Activated T-cell treated with anti-CD3 and anti-CD28 coated beads, Interleukin-2, amount 50 U/mL, for 24 hours (primary cell): ENCODE measurements around the gene ATOH1.

Experiments used
- DNase-seq: peaks from one replicate; pipeline ENCODE4 v3.0.0-alpha.2; 2020
- H3K27ac Mint-ChIP-seq: 2 replicates; pipeline ENCODE4 v1.8.0; 2020; ENCODE audit warnings: mild to moderate bottlenecking, mixed read lengths
- H3K27me3 Mint-ChIP-seq: 2 replicates; pipeline ENCODE4 v1.8.0; 2020; ENCODE audit warnings: mixed read lengths
- H3K36me3 Mint-ChIP-seq: 2 replicates; pipeline ENCODE4 v1.8.0; 2020; ENCODE audit warnings: low read depth, mixed read lengths
- H3K4me1 Mint-ChIP-seq: 2 replicates; pipeline ENCODE4 v1.8.0; 2020; ENCODE audit warnings: low read depth, mixed read lengths
- H3K4me3 Mint-ChIP-seq: 2 replicates; pipeline ENCODE4 v1.8.0; 2020; ENCODE audit warnings: mild to moderate bottlenecking, moderate library complexity, mixed read lengths
- H3K9me3 Mint-ChIP-seq: 2 replicates; pipeline ENCODE4 v1.8.0; 2020; ENCODE audit warnings: mixed read lengths

ATOH1 gene

GRCh38 chr4:93828332-93828994, at the start of gene ATOH1:
TSS of gene ATOH1 (plus strand) at chr4:93828753. CDS start at chr4:93828927, 174 bp downstream.
- no peaks in the 10 kb centered on the region for H3K9me3 Mint-ChIP-seq
- H3K27ac Mint-ChIP-seq = no peak within 1 kb of the TSS
- no peak for DNase-seq
- no peaks in the 10 kb centered on the region for H3K36me3 Mint-ChIP-seq
- H3K27me3 Mint-ChIP-seq = peaks cover 84% of the 10 kb centered on the region
- peaks cover 23% of the 10 kb centered on the region for H3K4me1 Mint-ChIP-seq
- H3K4me3 Mint-ChIP-seq = peak within 1 kb of the TSS; percentile 33

GRCh38 chr4:93779228-93779627, 49.3 kb upstream of the ATOH1 start:
- no peaks in the 10 kb centered on the region for H3K36me3 Mint-ChIP-seq
- no peak overlapping the region for H3K27ac Mint-ChIP-seq
- no peak for DNase-seq
- H3K27me3 Mint-ChIP-seq = no peaks in the 10 kb centered on the region
- no peaks in the 10 kb centered on the region for H3K9me3 Mint-ChIP-seq
- H3K4me3 Mint-ChIP-seq = no peak overlapping the region
- H3K4me1 Mint-ChIP-seq = no peaks in the 10 kb centered on the region

GRCh38 chr4:93780080-93780479, 48.5 kb upstream of the ATOH1 start:
- Mint-ChIP-seq H3K9me3 (no peaks in the 10 kb centered on the region), H3K27ac (no peak overlapping the region)

GRCh38 chr4:93781198-93781597, 47.4 kb upstream of the ATOH1 start:
- Mint-ChIP-seq H3K4me1 (no peaks in the 10 kb centered on the region), H3K4me3 (no peak overlapping the region)

More at GRCh38 chr4:93780080-93780479, 48.5 kb upstream of the ATOH1 start:
- H3K4me1 Mint-ChIP-seq = no peaks in the 10 kb centered on the region
- H3K36me3 Mint-ChIP-seq = no peaks in the 10 kb centered on the region
- no peak overlapping the region for H3K4me3 Mint-ChIP-seq
- DNase-seq = no peak
- no peaks in the 10 kb centered on the region for H3K27me3 Mint-ChIP-seq

GRCh38 chr4:93786149-93786548, 42.4 kb upstream of the ATOH1 start:
- Mint-ChIP-seq H3K36me3 (no peaks in the 10 kb centered on the region), H3K27ac (no peak overlapping the region), H3K27me3 (no peaks in the 10 kb centered on the region), H3K4me1 (no peaks in the 10 kb centered on the region), H3K9me3 (no peaks in the 10 kb centered on the region), H3K4me3 (no peak overlapping the region)
- DNase-seq = no peak

More at GRCh38 chr4:93781198-93781597, 47.4 kb upstream of the ATOH1 start:
- no peaks in the 10 kb centered on the region for H3K36me3 Mint-ChIP-seq
- no peaks in the 10 kb centered on the region for H3K9me3 Mint-ChIP-seq
- no peak for DNase-seq
- H3K27ac Mint-ChIP-seq = no peak overlapping the region
- no peaks in the 10 kb centered on the region for H3K27me3 Mint-ChIP-seq

- Mint-ChIP-seq H3K27me3 (no peaks in the 10 kb centered on the region), H3K4me3 (no peak overlapping the region), H3K36me3 (no peaks in the 10 kb centered on the region), H3K9me3 (no peaks in the 10 kb centered on the region), H3K4me1 (no peaks in the 10 kb centered on the region), H3K27ac (no peak overlapping the region)
- DNase-seq = no peak
Observed at GRCh38 chr4:93788712-93789111, 39.8 kb upstream of the ATOH1 start.

- Mint-ChIP-seq H3K4me1 (no peaks in the 10 kb centered on the region), H3K27ac (no peak overlapping the region), H3K36me3 (no peaks in the 10 kb centered on the region), H3K27me3 (no peaks in the 10 kb centered on the region), H3K4me3 (no peak overlapping the region), H3K9me3 (no peaks in the 10 kb centered on the region)
- no peak for DNase-seq
Observed at GRCh38 chr4:93791570-93792195, 36.9 kb upstream of the ATOH1 start.

GRCh38 chr4:93802045-93802444, 26.5 kb upstream of the ATOH1 start:
- H3K4me1 Mint-ChIP-seq = no peaks in the 10 kb centered on the region

GRCh38 chr4:93809773-93810172, 18.8 kb upstream of the ATOH1 start:
- no peaks in the 10 kb centered on the region for H3K36me3 Mint-ChIP-seq
- no peak overlapping the region for H3K4me3 Mint-ChIP-seq
- H3K27ac Mint-ChIP-seq = no peak overlapping the region
- H3K4me1 Mint-ChIP-seq = no peaks in the 10 kb centered on the region
- DNase-seq = no peak
- H3K9me3 Mint-ChIP-seq = peaks cover 2% of the 10 kb centered on the region
- no peaks in the 10 kb centered on the region for H3K27me3 Mint-ChIP-seq

More at GRCh38 chr4:93802045-93802444, 26.5 kb upstream of the ATOH1 start:
- Mint-ChIP-seq H3K27ac (no peak overlapping the region), H3K4me3 (no peak overlapping the region), H3K36me3 (no peaks in the 10 kb centered on the region), H3K9me3 (no peaks in the 10 kb centered on the region), H3K27me3 (no peaks in the 10 kb centered on the region)
- no peak for DNase-seq

GRCh38 chr4:93810340-93810992, 18.1 kb upstream of the ATOH1 start:
- no peak overlapping the region for H3K4me3 Mint-ChIP-seq

GRCh38 chr4:93813092-93813491, 15.5 kb upstream of the ATOH1 start:
- peaks cover 4% of the 10 kb centered on the region for H3K9me3 Mint-ChIP-seq
- H3K27me3 Mint-ChIP-seq = no peaks in the 10 kb centered on the region
- DNase-seq = no peak
- no peaks in the 10 kb centered on the region for H3K4me1 Mint-ChIP-seq
- H3K4me3 Mint-ChIP-seq = no peak overlapping the region
- H3K36me3 Mint-ChIP-seq = no peaks in the 10 kb centered on the region
- H3K27ac Mint-ChIP-seq = no peak overlapping the region

More at GRCh38 chr4:93810340-93810992, 18.1 kb upstream of the ATOH1 start:
- DNase-seq = no peak
- Mint-ChIP-seq H3K27ac (no peak overlapping the region), H3K27me3 (no peaks in the 10 kb centered on the region), H3K4me1 (no peaks in the 10 kb centered on the region), H3K9me3 (peaks cover 2% of the 10 kb centered on the region), H3K36me3 (no peaks in the 10 kb centered on the region)

- no peaks in the 10 kb centered on the region for H3K36me3 Mint-ChIP-seq
- no peak for DNase-seq
- no peaks in the 10 kb centered on the region for H3K27me3 Mint-ChIP-seq
- H3K4me3 Mint-ChIP-seq = no peak overlapping the region
- peaks cover 4% of the 10 kb centered on the region for H3K9me3 Mint-ChIP-seq
- H3K4me1 Mint-ChIP-seq = no peaks in the 10 kb centered on the region
- no peak overlapping the region for H3K27ac Mint-ChIP-seq
Observed at GRCh38 chr4:93814141-93814540, 14.4 kb upstream of the ATOH1 start.

- H3K27me3 Mint-ChIP-seq = no peaks in the 10 kb centered on the region
- no peaks in the 10 kb centered on the region for H3K36me3 Mint-ChIP-seq
- DNase-seq = no peak
- no peak overlapping the region for H3K27ac Mint-ChIP-seq
- no peaks in the 10 kb centered on the region for H3K4me1 Mint-ChIP-seq
- H3K4me3 Mint-ChIP-seq = no peak overlapping the region
- H3K9me3 Mint-ChIP-seq = peaks cover 4% of the 10 kb centered on the region
Observed at GRCh38 chr4:93814722-93815121, 13.8 kb upstream of the ATOH1 start.

- Mint-ChIP-seq H3K27ac (no peak overlapping the region), H3K36me3 (no peaks in the 10 kb centered on the region), H3K4me1 (peaks cover 23% of the 10 kb centered on the region), H3K9me3 (no peaks in the 10 kb centered on the region), H3K27me3 (peaks cover 57% of the 10 kb centered on the region), H3K4me3 (no peak overlapping the region)
- no peak for DNase-seq
Observed at GRCh38 chr4:93825551-93826216, 2.9 kb upstream of the ATOH1 start.
